ENCODE measurements around the gene MTRR. TPM values are rescaled to one million over a fixed set of nuclear protein-coding genes. Genes with fewer than 3 reads are reported as not detected.

Gene MTRR
- total RNA-seq, 1 donor from 2014 or later = 33.1 TPM

GRCh38 chr5:7926720-7927119 is 57.8 kb downstream of the MTRR start:
- no peak for DNase-seq (ENCODE audit: extremely low spot score in 2 of 2)
- H3K36me3 ChIP-seq = no peaks in the 10 kb centered on the region
- H3K9me3 ChIP-seq = no peaks in the 10 kb centered on the region
- no peaks in the 10 kb centered on the region for H3K27me3 ChIP-seq
- H3K4me1 ChIP-seq = no peaks in the 10 kb centered on the region
- H3K4me3 ChIP-seq = no peak overlapping the region
- no peak overlapping the region for H3K27ac ChIP-seq
- TF ChIP-seq POLR2AphosphoS5 (IDR thresholded peaks at IDR 0.05; ENCODE audit: insufficient read depth in 1 of 2, low read depth in 1 of 2) (no peak), POLR2A (IDR thresholded peaks at IDR 0.05) (no peak)
- TF ChIP-seq, protein P1, sequence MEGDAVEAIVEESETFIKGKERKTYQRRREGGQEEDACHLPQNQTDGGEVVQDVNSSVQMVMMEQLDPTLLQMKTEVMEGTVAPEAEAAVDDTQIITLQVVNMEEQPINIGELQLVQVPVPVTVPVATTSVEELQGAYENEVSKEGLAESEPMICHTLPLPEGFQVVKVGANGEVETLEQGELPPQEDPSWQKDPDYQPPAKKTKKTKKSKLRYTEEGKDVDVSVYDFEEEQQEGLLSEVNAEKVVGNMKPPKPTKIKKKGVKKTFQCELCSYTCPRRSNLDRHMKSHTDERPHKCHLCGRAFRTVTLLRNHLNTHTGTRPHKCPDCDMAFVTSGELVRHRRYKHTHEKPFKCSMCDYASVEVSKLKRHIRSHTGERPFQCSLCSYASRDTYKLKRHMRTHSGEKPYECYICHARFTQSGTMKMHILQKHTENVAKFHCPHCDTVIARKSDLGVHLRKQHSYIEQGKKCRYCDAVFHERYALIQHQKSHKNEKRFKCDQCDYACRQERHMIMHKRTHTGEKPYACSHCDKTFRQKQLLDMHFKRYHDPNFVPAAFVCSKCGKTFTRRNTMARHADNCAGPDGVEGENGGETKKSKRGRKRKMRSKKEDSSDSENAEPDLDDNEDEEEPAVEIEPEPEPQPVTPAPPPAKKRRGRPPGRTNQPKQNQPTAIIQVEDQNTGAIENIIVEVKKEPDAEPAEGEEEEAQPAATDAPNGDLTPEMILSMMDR (IDR thresholded peaks at IDR 0.05) = no peak
- intact Hi-C loops (cut with DNase I) = no loop called here

DNA sequence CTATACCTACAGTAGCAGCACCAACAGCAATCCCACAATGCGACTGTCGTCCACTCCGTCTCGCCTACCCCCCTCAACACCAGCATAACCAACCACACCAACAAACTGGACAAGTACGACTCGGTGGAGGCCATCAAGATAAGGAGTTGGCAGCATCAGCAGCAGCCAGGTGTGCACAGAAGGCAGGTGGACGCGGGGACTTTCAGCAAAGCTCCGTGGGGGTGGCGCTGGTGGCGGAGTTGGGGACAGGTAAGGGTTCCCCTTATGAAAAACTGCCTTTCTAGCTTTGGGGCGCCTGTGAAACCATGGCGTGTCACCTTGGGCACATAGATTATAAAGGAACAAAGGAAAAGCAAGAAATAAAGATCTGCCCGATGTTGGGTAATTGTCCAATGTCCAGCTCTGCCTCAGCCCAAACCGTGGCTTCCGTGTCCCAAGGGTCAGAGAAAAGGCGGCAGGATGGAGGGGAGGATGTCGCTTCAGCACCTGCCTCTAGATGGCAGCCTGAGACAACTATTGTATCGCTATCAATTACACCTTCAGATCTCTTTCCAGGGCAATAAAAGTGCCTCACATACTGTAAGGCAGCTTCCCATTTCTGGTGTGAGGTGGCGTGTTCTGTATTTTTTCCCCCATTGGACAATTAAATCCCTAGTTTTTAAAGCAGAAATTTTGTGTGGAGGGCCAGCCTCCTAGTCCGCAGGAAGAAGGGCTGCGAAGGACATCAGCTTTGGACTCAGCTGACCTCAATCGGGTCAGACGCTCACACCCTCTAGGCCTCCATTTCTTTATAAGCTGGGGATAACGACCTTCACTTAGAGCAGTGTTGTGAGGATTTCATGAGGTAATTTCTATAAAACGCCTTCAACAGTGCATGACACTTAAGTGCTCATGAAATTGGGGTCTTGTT is 58.8 kb downstream of the MTRR start:
- Histone ChIP-seq H3K9me3 (no peaks in the 10 kb centered on the region), H3K4me1 (no peaks in the 10 kb centered on the region), H3K4me3 (no peak overlapping the region), H3K27ac (no peak overlapping the region), H3K27me3 (no peaks in the 10 kb centered on the region), H3K36me3 (no peaks in the 10 kb centered on the region)
- intact Hi-C loops (cut with DNase I) = no loop called here
- DNase-seq (ENCODE audit: extremely low spot score in 2 of 2) = no peak
- TF ChIP-seq POLR2AphosphoS5 (IDR thresholded peaks at IDR 0.05; ENCODE audit: insufficient read depth in 1 of 2, low read depth in 1 of 2) = no peak
- TF ChIP-seq, protein P1 (IDR thresholded peaks at IDR 0.05) = peak; percentile 7 to 41 (median 28)

- TF ChIP-seq POLR2AphosphoS5 (IDR thresholded peaks at IDR 0.05; ENCODE audit: insufficient read depth in 1 of 2, low read depth in 1 of 2) = no peak
- intact Hi-C loops (cut with DNase I) = no loop called here
- Histone ChIP-seq H3K4me1 (no peaks in the 10 kb centered on the region), H3K27ac (no peak overlapping the region), H3K4me3 (no peak overlapping the region), H3K36me3 (no peaks in the 10 kb centered on the region), H3K27me3 (no peaks in the 10 kb centered on the region), H3K9me3 (no peaks in the 10 kb centered on the region)
- DNase-seq (ENCODE audit: extremely low spot score in 2 of 2) = no peak
Measured at GRCh38 chr5:7930011-7930410, 61.1 kb downstream of the MTRR start.

DNA sequence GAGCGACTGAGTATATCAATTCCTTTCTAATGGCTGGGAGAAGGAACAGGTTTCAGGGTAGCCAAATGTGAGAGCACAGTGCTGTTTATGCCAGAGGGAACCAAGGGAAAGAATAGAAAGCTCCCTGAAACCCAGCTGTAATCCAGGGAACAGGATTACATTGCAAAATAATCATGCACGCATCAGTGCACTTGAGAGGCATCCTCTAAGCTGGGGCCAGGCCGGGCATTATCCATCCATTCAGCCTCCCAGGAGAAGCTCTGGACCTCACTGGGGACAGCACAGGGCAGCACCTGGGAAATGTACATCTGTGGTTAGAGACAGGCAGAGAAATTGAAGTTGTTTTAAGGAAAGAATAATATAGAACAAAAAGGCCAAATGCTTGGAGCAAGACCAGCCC is 72.7 kb downstream of the MTRR start:
- no peaks in the 10 kb centered on the region for H3K9me3 ChIP-seq
- H3K4me3 ChIP-seq = no peak overlapping the region
- intact Hi-C loops (cut with DNase I) = no loop called here
- no peak overlapping the region for H3K27ac ChIP-seq
- H3K4me1 ChIP-seq = no peaks in the 10 kb centered on the region
- H3K36me3 ChIP-seq = no peaks in the 10 kb centered on the region
- TF ChIP-seq, protein P1 (IDR thresholded peaks at IDR 0.05) = no peak
- TF ChIP-seq POLR2AphosphoS5 (IDR thresholded peaks at IDR 0.05; ENCODE audit: insufficient read depth in 1 of 2, low read depth in 1 of 2) (no peak), POLR2A (IDR thresholded peaks at IDR 0.05) (no peak)
- no peaks in the 10 kb centered on the region for H3K27me3 ChIP-seq
- DNase-seq (ENCODE audit: extremely low spot score in 2 of 2) = no peak

DNA sequence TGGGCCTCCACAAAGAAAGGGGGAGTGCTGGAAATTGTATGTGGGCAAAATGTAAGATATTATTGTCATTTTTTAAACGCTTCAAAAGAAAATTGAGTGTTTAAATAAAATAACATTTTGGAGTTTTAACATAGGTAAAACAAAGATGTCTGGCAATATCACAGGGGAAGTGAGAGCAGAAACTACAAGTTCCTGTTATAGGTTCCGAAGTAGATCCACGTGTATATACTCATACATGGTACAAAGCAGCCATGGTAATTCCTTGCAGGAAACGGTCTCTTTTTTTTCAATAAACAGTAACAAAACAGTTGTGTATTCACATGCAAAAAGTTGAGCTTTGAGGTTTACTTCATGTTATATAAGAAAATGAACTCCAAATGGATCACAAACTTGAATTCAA is 78.4 kb downstream of the MTRR start:
- DNase-seq (ENCODE audit: extremely low spot score in 2 of 2) = no peak
- intact Hi-C loops (cut with DNase I) = no loop called here
- H3K4me3 ChIP-seq = no peak overlapping the region

More for the DNA sequence above, 78.4 kb downstream of the MTRR start:
- Histone ChIP-seq H3K36me3 (no peaks in the 10 kb centered on the region), H3K4me1 (no peaks in the 10 kb centered on the region), H3K27me3 (no peaks in the 10 kb centered on the region), H3K9me3 (no peaks in the 10 kb centered on the region), H3K27ac (no peak overlapping the region)
- TF ChIP-seq POLR2A (IDR thresholded peaks at IDR 0.05) (no peak), POLR2AphosphoS5 (IDR thresholded peaks at IDR 0.05; ENCODE audit: insufficient read depth in 1 of 2, low read depth in 1 of 2) (no peak)
- TF ChIP-seq, protein P1 (IDR thresholded peaks at IDR 0.05) = no peak

Other genes starting within 250 kb of the MTRR start
- gene CFAP90, start 18.0 kb upstream of the MTRR start, total RNA-seq = 2.5 TPM
- gene FASTKD3, start 117 bp upstream of the MTRR start, total RNA-seq = 14.7 TPM

Data from vagina (tissue), 2 donors.